B cell (primary cell): ENCODE results near the gene TMEM134. TPM values are rescaled to one million over a fixed set of nuclear protein-coding genes. Genes with fewer than 3 reads are reported as not detected.

ENCODE experiments used
- ATAC-seq: fragments of 200-7000 bp; cut with Tn5 transposase; one replicate; pipeline ENCODE4 v1.10.0; 2021; ENCODE audit warnings: low read depth, mild to moderate bottlenecking, moderate number of reproducible peaks, moderate library complexity
- CTCF ChIA-PET: fragments of 350-600 bp; sonication (Branson Sonifier 250); formaldehyde crosslinking; loops from one replicate; lab custom pipeline; 2021; ENCODE audit warnings: antibody characterized with exemption, inconsistent platforms; lab: Charles Lee
- POLR2A ChIA-PET: fragments of 350-600 bp; sonication (Branson Sonifier 250); formaldehyde crosslinking; loops from one replicate; lab custom pipeline; 2021; ENCODE audit warnings: antibody characterized with exemption; lab: Charles Lee
- DNase-seq: peaks from one replicate; pipeline ENCODE4 v3.0.0; 2013
- H2AFZ ChIP-seq: 2 replicates; pipeline ENCODE4 v1.6.1; 2012; ENCODE audit warnings: mild to moderate bottlenecking, low read depth, low read length; ENCODE audit not compliant: insufficient read depth, poor library complexity, severe bottlenecking
- H3K27ac ChIP-seq, 2 donors: 1 replicate in 1 of 2; 2 replicates in 1 of 2; pipeline ENCODE4 v1.5.1; 2012 to 2013; ENCODE audit warnings: low read length in 2 of 2, mild to moderate bottlenecking in 2 of 2, moderate library complexity in 1 of 2
- H3K27me3 ChIP-seq, 4 experiments: fragments of 200-600 bp in 1 of 4; sonication (generic) in 1 of 4; replicated peaks in 1 of 4; 1 replicate in 2 of 4; 2 replicates in 2 of 4; pipeline versions ENCODE4 v1.6.1 to v1.7.0; 2013 to 2016; ENCODE audit warnings: low read length in 3 of 4, mild to moderate bottlenecking in 2 of 4, mixed read lengths in 1 of 4, moderate library complexity in 1 of 4; ENCODE audit not compliant: insufficient read depth in 4 of 4, control insufficient read depth in 3 of 4; ENCODE audit errors: control extremely low read depth in 1 of 4
- H3K36me3 ChIP-seq, 2 experiments: replicated peaks in 1 of 2; 1 replicate in 1 of 2; 2 replicates in 1 of 2; pipeline versions ENCODE4 v1.6.1 to v1.7.1; 2013; ENCODE audit warnings: low read length in 1 of 2; ENCODE audit not compliant: insufficient read depth in 2 of 2, control insufficient read depth in 1 of 2; ENCODE audit errors: control extremely low read depth in 1 of 2, extremely low read depth in 1 of 2
- H3K4me1 ChIP-seq, 2 donors: fragments of 200-600 bp in 1 of 2; sonication (generic) in 1 of 2; 1 replicate in 1 of 2; 2 replicates in 1 of 2; pipeline versions ENCODE4 v1.5.1 to v1.6.1; 2013 to 2017; ENCODE audit warnings: low read length in 2 of 2; ENCODE audit not compliant: control insufficient read depth in 2 of 2, insufficient read depth in 2 of 2
- H3K4me2 ChIP-seq: replicated peaks from 2 replicates; pipeline ENCODE3; 2012; ENCODE audit warnings: mild to moderate bottlenecking, low read depth, low read length; ENCODE audit not compliant: poor library complexity, severe bottlenecking
- H3K4me3 ChIP-seq, 5 experiments: fragments of 200-600 bp in 1 of 5; sonication (generic) in 1 of 5; 1 replicate in 3 of 5; 2 replicates in 2 of 5; pipeline versions ENCODE4 v1.5.1 to v1.7.0; 2011 to 2016; ENCODE audit warnings: low read length in 4 of 5, mild to moderate bottlenecking in 4 of 5, low read depth in 2 of 5, control low read depth in 1 of 5, moderate library complexity in 1 of 5; ENCODE audit not compliant: insufficient read depth in 1 of 5; ENCODE audit errors: control extremely low read depth in 1 of 5, extremely low read depth in 1 of 5
- H3K79me2 ChIP-seq: fragments of 200-600 bp; sonication (generic); one replicate; pipeline ENCODE4 v1.6.0; 2016; ENCODE audit warnings: low read length; ENCODE audit not compliant: control insufficient read depth, insufficient read depth
- H3K9ac ChIP-seq: fragments of 200-600 bp; sonication (generic); 2 replicates; pipeline ENCODE4 v1.6.1; 2017; ENCODE audit warnings: mild to moderate bottlenecking, low read length, moderate library complexity
- H3K9me3 ChIP-seq, 3 donors: one replicate each; pipeline versions ENCODE4 v1.6.1 to v1.7.1; 2013; ENCODE audit warnings: low read length in 2 of 3; ENCODE audit not compliant: control insufficient read depth in 2 of 3, insufficient read depth in 1 of 3; ENCODE audit errors: control extremely low read depth in 1 of 3
- H4K20me1 ChIP-seq: 2 replicates; pipeline ENCODE4 v1.6.0; 2012; ENCODE audit warnings: mild to moderate bottlenecking, low read length; ENCODE audit not compliant: insufficient read depth, control insufficient read depth, poor library complexity, severe bottlenecking
- H3K27ac Mint-ChIP-seq: one replicate; pipeline ENCODE4 v1.8.0; 2021; ENCODE audit warnings: mixed read lengths
- H3K27me3 Mint-ChIP-seq: one replicate; pipeline ENCODE4 v1.8.0; 2021; ENCODE audit warnings: mixed read lengths
- H3K4me1 Mint-ChIP-seq: one replicate; pipeline ENCODE4 v1.8.0; 2021; ENCODE audit warnings: mixed read lengths
- H3K4me3 Mint-ChIP-seq: one replicate; pipeline ENCODE4 v1.8.0; 2021; ENCODE audit warnings: mixed read lengths
- H3K9me3 Mint-ChIP-seq: one replicate; pipeline ENCODE4 v1.8.0; 2022; ENCODE audit warnings: mixed read lengths; ENCODE audit not compliant: insufficient read depth
- EZH2 ChIP-seq: IDR thresholded peaks from 2 replicates; pipeline ENCODE4 v1.6.1; 2012; ENCODE audit warnings: borderline replicate concordance, low read depth, mild to moderate bottlenecking, moderate library complexity, low read length; ENCODE audit not compliant: insufficient read depth, poor library complexity, severe bottlenecking
- WGBS: methylation state at CpG from one replicate; pipeline ENCODE4 v1.1.5; 2013; ENCODE audit warnings: missing lambda C conversion rate; ENCODE audit not compliant: insufficient coverage; 5-methylcytosine and 5-hydroxymethylcytosine counted together
- intact Hi-C: fragments of 100-400 bp; cut with micrococcal nuclease; formaldehyde crosslinking; loops from one replicate; pipeline ENCODE4 v1.10.0; 2022
- polyA plus RNA-seq: library from polyadenylated mRNA; depleted of rRNA; stranded (reverse); fragments of >200 nt; gene quantifications from 2 replicates; pipeline ENCODE4 v1.2.3, GENCODE V29; 2012
- total RNA-seq, 2 donors: library from RNA; stranded (reverse); fragments of 120-200 nt in 1 of 2; gene quantifications; 1 replicate in 1 of 2; 2 replicates in 1 of 2; pipeline versions ENCODE4 v1.2.3 to v1.2.4, GENCODE V29; 2013 to 2022
- TF ChIP-seq, protein P1 (sequence below): fragments of 200-600 bp; IDR thresholded peaks from one replicate; pipeline ENCODE4 v1.8.0; 2022; ENCODE audit warnings: antibody characterized with exemption, mild to moderate bottlenecking

Gene TMEM134
- total and polyA plus RNA-seq, 2 donors (not counting 1 experiment from before 2014, with no cell fraction given): 167 to 197 TPM

DNA sequence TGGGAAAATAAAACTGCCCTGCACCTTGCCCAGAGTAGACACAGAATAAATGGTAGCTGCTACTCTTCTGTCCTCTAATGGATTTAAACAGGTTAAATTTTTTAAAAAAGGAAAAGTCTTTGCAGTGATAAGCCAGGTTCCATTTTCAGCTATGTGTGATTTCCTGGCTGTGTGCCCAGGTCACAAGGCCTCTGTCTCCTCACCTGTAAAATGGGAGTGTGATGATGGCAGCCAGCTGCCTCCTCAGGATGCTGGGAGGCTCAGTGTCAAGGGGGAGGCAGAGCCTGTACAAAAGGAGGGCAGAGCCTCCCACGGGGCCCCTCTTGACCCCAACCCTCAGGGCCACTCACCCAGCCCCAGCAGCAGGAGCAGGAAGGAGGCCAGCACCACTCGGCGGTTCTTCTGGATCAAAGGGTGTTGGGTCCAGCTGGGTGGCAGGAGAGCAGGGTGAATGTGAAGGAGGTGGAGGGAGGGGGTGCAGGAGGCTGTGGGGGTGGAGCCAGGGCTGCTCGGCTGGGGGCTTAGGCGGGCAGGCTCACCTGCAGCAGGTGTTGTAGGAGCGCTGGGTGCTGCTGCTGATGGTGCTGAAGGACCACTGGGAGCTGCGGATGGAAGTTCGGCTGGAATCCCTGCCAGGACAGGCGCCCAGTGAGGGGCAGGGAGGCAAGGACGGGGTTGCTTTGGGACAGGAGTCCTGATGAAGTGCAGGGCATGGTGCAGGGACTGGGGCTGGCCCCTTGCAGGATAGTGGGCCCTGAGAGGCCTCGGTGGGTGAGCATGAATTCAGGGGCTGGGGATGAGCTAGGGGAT lies 1.9 kb downstream of the TMEM134 start:
- POLR2A ChIA-PET: interaction anchor here (0.5 to 10.4 kb wide), 15 partner anchors 8 to 657 kb away, joined by 3 to 215 read pairs (median 11); partner anchors contain the start of genes AIP, CORO1B, POLD4 and PPP1CA
- WGBS: 94% methylated on average over 10 of the region's 11 CpGs
- TF ChIP-seq EZH2: no peak
- TF ChIP-seq, protein P1, sequence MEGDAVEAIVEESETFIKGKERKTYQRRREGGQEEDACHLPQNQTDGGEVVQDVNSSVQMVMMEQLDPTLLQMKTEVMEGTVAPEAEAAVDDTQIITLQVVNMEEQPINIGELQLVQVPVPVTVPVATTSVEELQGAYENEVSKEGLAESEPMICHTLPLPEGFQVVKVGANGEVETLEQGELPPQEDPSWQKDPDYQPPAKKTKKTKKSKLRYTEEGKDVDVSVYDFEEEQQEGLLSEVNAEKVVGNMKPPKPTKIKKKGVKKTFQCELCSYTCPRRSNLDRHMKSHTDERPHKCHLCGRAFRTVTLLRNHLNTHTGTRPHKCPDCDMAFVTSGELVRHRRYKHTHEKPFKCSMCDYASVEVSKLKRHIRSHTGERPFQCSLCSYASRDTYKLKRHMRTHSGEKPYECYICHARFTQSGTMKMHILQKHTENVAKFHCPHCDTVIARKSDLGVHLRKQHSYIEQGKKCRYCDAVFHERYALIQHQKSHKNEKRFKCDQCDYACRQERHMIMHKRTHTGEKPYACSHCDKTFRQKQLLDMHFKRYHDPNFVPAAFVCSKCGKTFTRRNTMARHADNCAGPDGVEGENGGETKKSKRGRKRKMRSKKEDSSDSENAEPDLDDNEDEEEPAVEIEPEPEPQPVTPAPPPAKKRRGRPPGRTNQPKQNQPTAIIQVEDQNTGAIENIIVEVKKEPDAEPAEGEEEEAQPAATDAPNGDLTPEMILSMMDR: no peak
- Mint-ChIP-seq H3K27ac (peak overlapping the region; percentile 95), H3K27me3 (no peaks in the 10 kb centered on the region), H3K4me3 (peak overlapping the region; percentile 95), H3K9me3 (no peaks in the 10 kb centered on the region), H3K4me1 (peaks cover 62% of the 10 kb centered on the region)
- CTCF ChIA-PET: interaction anchor here (0.8 to 6.7 kb wide), 7 partner anchors 19 to 64 kb away, joined by 3 to 64 read pairs (median 4); partner anchors contain the start of genes PITPNM1, PPP1CA, PTPRCAP and TBC1D10C
- no peaks in the 10 kb centered on the region for H3K27me3 ChIP-seq
- ATAC-seq: no peak
- peak overlapping the region in 1 of 2 donors; percentile 87 for H3K27ac ChIP-seq
- intact Hi-C loops: no loop called here
- H3K9me3 ChIP-seq: peaks cover 0 to 9% (median 0%) of the 10 kb centered on the region in 3 donors
- H4K20me1 ChIP-seq: peaks cover 10% of the 10 kb centered on the region
- H2AFZ ChIP-seq: no peak overlapping the region
- H3K4me1 ChIP-seq: peaks cover 40 to 73% of the 10 kb centered on the region in 2 donors
- H3K36me3 ChIP-seq: peaks cover 2 to 9% of the 10 kb centered on the region in 2 experiments
- peak overlapping the region in 1 of 5 experiments; percentile 88 for H3K4me3 ChIP-seq
- DNase-seq: no peak
- H3K79me2 ChIP-seq: peaks cover 57% of the 10 kb centered on the region
- H3K4me2 ChIP-seq: peak overlapping the region; percentile 98
- no peak overlapping the region for H3K9ac ChIP-seq
